Choroid plexus epithelial cell (primary cell): ENCODE data around the gene BBX.
A peak's percentile ranks its signal among the peaks of the same experiment; 100 is the strongest.

Source experiments
- DNase-seq: peaks from one replicate; pipeline ENCODE4 v3.0.0-alpha.2; 2010; ENCODE audit warnings: low read depth
- H3K4me3 ChIP-seq: 2 replicates; pipeline ENCODE4 v1.5.1; 2011; ENCODE audit warnings: low read depth, mild to moderate bottlenecking, control low read depth, low read length, moderate library complexity
- CTCF ChIP-seq: conservative IDR thresholded peaks from 2 replicates; pipeline ENCODE4 v1.5.1; 2011; ENCODE audit warnings: low read depth, mild to moderate bottlenecking, control low read depth, inconsistent platforms, low read length, moderate library complexity

BBX gene

GRCh38 chr3:107800710-107801109, 277.9 kb downstream of the BBX start:
- no peak for TF ChIP-seq CTCF
- peak; percentile 63 for DNase-seq

DNA sequence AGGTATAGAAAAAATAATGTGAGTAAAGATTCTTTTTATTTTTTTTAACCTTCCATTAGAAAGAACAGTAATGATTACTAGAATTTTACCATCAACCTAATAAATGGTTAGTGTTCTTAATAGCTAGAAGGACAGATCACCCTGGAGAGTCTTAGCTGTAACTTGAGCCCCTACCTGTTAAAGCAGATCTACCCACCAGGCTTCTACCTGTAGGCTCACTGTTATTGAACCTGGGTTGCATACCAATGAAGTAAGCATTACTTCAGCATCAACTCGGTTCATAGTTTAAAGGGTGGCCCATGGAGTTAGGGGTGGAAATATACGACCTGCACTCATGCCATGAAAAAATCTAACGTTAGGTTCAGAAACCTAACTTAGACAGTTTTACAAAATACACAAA, 280.4 kb downstream of the BBX start:
- TF ChIP-seq CTCF = no peak
- DNase-seq = no peak
- no peak overlapping the region for H3K4me3 ChIP-seq

More at GRCh38 chr3:107800710-107801109, 277.9 kb downstream of the BBX start:
- no peak overlapping the region for H3K4me3 ChIP-seq

GRCh38 chr3:107806021-107806420, 283.3 kb downstream of the BBX start:
- no peak for TF ChIP-seq CTCF
- DNase-seq = no peak
- no peak overlapping the region for H3K4me3 ChIP-seq

- TF ChIP-seq CTCF = no peak
- H3K4me3 ChIP-seq = no peak overlapping the region
- DNase-seq = no peak
Observed at GRCh38 chr3:107806536-107806935, 283.8 kb downstream of the BBX start.

- H3K4me3 ChIP-seq = no peak overlapping the region
- no peak for TF ChIP-seq CTCF
- no peak for DNase-seq
Observed at GRCh38 chr3:107810171-107811071, 287.7 kb downstream of the BBX start.

GRCh38 chr3:107813026-107813425, 290.3 kb downstream of the BBX start:
- TF ChIP-seq CTCF = no peak
- peak; percentile 47 for DNase-seq
- no peak overlapping the region for H3K4me3 ChIP-seq

- no peak overlapping the region for H3K4me3 ChIP-seq
- DNase-seq = no peak
- no peak for TF ChIP-seq CTCF
Observed at GRCh38 chr3:107816107-107816506, 293.3 kb downstream of the BBX start.
